GM12874 (cell line): ENCODE measurements around the gene PHOX2B.

Source experiments
- TF ChIP-seq, protein P1 (sequence below): IDR thresholded peaks from 2 replicates; pipeline ENCODE4 v1.5.1; 2011; ENCODE audit warnings: low read depth, mild to moderate bottlenecking, control low read depth, low read length, moderate library complexity; ENCODE audit not compliant: insufficient read depth

The PHOX2B gene

DNA sequence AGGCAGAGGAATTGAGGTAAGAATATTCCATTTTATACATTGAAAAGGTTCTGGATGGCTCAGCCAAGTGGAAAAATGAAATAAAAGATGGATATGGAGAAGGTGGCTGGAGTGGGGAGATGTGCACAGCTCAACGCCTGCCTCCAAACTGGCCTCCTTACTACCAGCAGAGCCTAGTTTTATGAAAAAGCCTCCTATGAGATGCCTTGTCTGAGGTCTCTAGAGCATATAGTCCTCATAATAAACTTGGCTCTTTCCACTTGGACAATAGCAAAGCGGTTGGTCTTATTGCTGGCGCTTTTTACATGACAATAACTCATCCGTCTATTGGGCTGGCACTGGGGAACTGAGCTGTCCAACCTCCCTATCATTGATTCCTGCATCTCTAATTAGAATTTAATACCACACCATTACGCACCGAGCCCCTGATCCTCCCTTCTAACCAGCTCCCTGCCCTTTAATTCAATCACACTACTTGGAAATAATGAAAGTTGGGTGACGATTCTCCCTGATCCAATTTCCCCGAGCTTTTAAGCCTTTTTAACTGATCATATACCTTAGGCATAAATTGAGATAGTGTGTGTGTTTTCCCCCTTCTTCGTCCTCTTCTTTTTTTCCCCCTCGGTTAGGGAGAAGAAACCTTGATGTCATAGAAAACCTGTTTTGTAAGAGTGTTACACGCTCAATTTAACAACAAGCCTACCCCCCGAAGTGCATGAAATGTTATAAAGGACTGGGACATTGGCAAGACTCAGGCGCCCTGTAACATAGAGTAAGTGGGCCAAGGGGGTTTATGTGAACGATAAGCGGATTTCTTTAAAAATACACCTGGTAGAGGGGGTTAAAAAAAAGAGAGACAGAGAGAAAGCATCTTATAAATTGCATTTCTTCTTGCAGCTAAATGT lies at the start of gene PHOX2B:
Gene PHOX2B (minus strand): TSS at position 155 of the 905 bp plus-strand sequence. CDS start 115 bp downstream, at position 40.
- TF ChIP-seq, protein P1, sequence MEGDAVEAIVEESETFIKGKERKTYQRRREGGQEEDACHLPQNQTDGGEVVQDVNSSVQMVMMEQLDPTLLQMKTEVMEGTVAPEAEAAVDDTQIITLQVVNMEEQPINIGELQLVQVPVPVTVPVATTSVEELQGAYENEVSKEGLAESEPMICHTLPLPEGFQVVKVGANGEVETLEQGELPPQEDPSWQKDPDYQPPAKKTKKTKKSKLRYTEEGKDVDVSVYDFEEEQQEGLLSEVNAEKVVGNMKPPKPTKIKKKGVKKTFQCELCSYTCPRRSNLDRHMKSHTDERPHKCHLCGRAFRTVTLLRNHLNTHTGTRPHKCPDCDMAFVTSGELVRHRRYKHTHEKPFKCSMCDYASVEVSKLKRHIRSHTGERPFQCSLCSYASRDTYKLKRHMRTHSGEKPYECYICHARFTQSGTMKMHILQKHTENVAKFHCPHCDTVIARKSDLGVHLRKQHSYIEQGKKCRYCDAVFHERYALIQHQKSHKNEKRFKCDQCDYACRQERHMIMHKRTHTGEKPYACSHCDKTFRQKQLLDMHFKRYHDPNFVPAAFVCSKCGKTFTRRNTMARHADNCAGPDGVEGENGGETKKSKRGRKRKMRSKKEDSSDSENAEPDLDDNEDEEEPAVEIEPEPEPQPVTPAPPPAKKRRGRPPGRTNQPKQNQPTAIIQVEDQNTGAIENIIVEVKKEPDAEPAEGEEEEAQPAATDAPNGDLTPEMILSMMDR: no peak

DNA sequence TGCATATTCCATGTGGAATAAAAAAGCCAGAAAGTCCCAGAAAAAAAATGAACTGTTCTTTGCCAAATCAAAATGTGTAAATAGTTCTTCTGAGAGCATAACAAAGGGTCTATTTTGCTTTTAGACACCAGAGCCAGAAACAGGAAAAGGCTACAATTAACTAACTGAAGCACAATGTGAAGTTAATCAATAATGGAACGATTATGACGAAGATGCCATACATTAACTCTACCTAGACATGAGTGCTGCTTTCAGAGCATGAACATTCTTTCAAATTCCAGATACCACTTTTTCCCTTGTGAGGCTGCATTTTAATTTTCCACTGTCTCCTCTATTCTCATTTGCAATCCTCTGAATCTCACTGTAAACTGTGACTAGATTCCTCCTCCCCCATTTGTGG lies 48.7 kb upstream of the PHOX2B start:
- TF ChIP-seq, protein P1: no peak

DNA sequence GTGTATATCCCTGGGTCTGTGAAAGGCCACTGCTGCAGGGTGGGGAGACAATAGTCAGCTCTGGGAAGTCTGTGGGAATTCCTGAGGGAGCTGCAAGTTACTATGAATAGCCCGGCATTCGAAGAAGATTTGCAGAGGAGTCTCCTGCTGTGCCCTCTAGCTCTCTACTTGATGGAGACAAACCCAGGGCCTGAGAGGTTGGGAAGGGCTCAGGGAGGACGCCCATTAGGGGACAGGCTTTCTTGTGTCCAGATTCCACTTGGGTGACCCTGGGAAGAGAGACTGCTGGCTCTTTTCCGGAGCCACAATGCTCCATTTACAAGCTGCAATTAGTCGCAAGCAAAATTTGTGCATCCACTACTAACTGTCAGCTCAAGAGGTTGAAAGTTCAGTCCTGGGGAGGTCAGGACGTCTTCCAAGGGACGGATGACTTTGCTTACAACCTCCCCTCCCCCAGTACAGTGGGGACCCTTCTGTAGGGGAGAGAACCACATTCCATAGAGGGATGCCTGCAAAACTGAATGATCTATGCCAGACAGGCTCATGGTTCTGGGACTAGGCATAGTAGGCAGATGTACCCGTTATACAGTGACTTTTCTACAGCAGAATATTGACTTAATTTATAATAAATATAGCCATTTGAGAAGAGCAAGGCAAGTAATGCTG lies 48.2 kb upstream of the PHOX2B start:
- TF ChIP-seq, protein P1: no peak

DNA sequence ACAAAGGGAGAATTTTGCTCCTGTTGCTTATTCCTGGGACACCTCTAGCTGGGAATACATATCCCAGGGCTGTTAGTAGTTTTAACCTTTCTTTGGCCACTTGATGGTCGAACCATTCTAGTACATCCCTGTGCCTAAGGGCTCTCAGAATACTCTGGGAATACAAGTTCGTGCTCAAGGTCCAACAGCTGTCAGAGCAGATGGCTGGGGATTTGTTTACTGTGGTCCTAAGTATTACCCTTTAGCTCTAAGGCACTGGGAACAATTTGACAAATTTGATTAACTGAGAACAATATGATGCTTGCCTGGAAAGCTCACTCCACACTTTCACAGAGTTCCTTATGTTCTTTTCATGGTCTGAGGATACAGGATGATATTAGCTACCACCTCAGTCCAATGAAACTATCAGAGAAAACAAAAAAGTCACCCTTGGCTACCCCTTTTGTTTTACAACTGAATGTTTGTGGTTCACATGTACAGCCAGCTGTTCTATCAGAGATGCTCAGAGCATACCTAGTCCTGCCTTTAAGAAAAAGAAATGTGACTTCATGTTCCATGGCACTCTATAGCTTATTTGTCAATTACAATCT lies 47.4 kb upstream of the PHOX2B start:
- TF ChIP-seq, protein P1: no peak

DNA sequence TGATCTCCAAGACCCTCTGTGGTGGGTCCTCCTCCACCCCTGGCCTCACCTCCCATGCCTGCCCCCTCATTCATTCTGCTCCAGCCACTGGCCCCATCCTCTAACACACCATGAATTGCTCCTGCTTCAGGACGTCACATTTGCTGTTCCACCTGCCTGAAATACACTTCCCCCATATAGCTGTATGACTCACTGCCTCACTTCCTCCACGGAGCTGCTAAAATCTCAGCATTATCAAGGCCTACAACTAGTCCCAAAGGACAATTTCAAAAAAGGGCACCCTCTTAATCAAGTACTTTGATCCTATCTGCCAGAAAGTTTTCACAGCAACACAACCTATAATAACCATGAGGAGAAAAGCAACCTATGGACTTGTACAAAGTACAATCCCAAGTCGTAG lies 43.6 kb upstream of the PHOX2B start:
- TF ChIP-seq, protein P1: no peak

DNA sequence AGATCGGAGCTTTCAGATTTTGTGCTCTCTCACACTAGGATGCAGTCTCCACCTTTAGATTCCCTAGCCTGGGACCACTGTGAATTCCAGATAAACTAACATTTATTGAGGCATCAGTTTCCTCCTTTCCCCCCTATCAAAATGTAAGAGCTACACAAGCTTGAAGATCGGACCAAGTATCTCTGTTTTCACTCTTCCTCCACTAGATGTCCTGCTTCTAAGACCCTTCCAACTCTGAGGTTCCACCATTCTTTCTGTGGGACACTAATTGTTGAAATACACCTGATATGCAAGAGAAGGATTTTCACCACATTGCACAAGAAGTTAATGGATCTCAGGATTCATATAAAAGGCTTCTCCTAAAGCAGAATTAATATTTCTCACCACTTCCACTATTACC lies 43.0 kb upstream of the PHOX2B start:
- TF ChIP-seq, protein P1: no peak

DNA sequence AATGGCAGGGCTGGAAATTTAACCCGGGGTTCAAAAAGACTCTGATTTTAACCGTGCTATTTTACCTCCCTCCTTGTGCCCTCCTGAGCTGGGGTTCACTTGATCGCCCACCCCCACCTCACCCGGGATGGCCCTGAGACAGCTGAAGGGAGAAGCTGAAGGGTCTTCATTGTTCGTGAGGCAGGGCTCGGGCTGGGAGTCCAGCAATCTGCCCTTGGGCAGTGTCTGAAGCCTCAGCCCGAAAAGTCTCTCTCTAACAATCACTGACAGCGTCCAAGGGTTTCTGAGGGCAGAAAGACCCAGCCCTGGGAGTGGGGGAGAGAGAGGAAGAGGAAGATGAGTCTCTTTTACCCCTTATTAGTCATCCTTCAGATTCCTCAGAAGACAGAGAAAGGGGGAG lies 39.4 kb upstream of the PHOX2B start:
- TF ChIP-seq, protein P1: no peak
